ENCODE data around the gene ZNF254.

The ZNF254 gene

DNA sequence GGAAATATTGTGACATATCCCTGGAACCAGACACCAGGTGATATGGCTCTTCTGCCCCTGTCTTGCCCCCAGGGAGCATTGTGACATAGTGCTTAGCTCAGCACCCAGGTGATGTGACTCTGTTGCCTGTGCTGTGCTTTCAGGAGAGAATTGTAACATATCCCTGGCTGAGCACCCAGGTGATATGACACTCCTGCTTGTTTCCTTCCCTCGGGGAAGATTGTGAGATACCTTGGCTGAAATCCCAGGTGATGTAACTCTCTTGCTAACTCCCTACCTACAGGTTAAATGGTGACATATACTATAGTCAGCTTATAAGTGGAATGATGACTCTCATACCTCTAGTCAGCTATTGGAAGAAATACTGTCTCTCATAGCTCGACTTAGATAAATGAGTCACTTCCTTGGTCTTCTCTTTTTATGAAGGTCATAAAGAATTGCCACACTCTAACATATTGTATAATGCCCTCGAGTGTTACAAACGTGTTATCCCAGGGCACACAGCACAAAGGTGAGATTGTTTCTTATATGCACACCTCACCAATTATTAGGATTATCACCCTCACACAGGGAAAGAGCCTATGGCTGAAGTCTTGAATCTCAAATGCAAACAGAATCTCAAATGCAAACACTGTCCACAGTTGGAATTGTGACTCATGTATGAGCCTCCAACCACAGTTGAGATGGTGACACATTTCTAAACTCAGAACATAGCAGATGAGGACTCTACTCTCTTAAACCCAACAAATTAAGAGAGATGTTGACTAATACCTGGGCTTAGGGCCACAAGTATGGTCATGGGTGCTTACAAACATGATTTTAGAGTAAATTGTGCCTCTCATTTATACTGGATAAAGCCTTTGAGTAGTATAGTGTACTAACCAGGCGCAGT is 32.7 kb upstream of the ZNF254 start:
- Histone ChIP-seq H3K4me3 (no peak overlapping the region), H3K27ac (no peak overlapping the region), H3K9ac (ENCODE audit: insufficient read length) (no peak overlapping the region), H3K9me3 (ENCODE audit: low read depth, low read length) (no peaks in the 10 kb centered on the region), H3K36me3 (ENCODE audit: insufficient read depth, low read length) (peaks cover 60% of the 10 kb centered on the region)
- no peak for DNase-seq (ENCODE audit: low read depth, low spot score)
- TF ChIP-seq POLR2AphosphoS5 (IDR thresholded peaks at IDR 0.05; ENCODE audit: borderline replicate concordance, low read depth, low read length) (no peak), FOXP2 (optimal IDR thresholded peaks at IDR 0.05; ENCODE audit: control extremely low read depth, extremely low read length, insufficient read depth) (no peak), EZH2 (IDR thresholded peaks at IDR 0.05) (no peak)

DNA sequence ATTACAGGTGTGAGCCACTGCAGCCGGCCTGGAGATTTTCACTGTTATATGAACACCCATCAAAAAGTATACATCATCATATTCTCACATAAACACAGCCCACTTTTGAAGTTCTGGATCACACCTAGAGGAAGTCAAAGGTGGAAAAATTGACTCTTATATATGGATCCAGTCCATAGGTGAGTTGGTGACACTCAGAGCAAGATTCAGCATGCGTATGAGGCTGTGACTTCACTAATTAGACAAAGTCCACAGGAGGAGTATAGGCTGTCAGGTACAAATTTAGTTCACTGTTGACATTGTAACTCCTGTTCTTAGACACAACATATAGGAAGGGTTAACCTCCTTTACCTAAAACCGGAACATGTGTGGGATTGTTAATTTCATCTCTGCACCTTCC is 31.4 kb upstream of the ZNF254 start:
- H3K27ac ChIP-seq = no peak overlapping the region
- H3K36me3 ChIP-seq (ENCODE audit: insufficient read depth, low read length) = peaks cover 59% of the 10 kb centered on the region
- no peaks in the 10 kb centered on the region for H3K9me3 ChIP-seq (ENCODE audit: low read depth, low read length)
- no peak for DNase-seq (ENCODE audit: low read depth, low spot score)
- H3K4me3 ChIP-seq = no peak overlapping the region
- TF ChIP-seq FOXP2 (optimal IDR thresholded peaks at IDR 0.05; ENCODE audit: control extremely low read depth, extremely low read length, insufficient read depth) = no peak
- no peak for TF ChIP-seq EZH2 (IDR thresholded peaks at IDR 0.05)
- TF ChIP-seq POLR2AphosphoS5 (IDR thresholded peaks at IDR 0.05; ENCODE audit: borderline replicate concordance, low read depth, low read length) = no peak
- no peak overlapping the region for H3K9ac ChIP-seq (ENCODE audit: insufficient read length)

DNA sequence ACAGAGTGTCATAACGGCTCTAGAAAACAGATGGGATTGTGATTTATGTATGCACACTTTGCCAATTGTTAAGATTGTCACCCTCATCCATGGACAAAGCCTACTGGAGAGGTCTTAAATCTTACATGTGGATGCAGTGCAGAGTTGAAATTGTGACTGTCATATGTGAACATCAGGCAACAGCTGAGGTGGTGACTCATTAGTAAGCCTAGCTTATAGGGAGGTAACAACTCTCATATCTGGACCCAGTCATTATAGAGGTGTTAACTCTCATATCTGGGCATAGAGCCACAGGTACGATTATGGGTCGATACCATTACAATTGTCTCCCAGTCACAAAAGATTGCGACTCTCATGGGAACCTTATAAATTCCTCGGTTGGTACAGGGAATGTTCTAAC is 29.8 kb upstream of the ZNF254 start:
- no peak for TF ChIP-seq POLR2AphosphoS5 (IDR thresholded peaks at IDR 0.05; ENCODE audit: borderline replicate concordance, low read depth, low read length)
- no peak for TF ChIP-seq FOXP2 (optimal IDR thresholded peaks at IDR 0.05; ENCODE audit: control extremely low read depth, extremely low read length, insufficient read depth)
- no peak for TF ChIP-seq EZH2 (IDR thresholded peaks at IDR 0.05)
- peaks cover 49% of the 10 kb centered on the region for H3K36me3 ChIP-seq (ENCODE audit: insufficient read depth, low read length)
- no peak overlapping the region for H3K4me3 ChIP-seq
- no peak for DNase-seq (ENCODE audit: low read depth, low spot score)
- H3K27ac ChIP-seq = no peak overlapping the region
- no peaks in the 10 kb centered on the region for H3K9me3 ChIP-seq (ENCODE audit: low read depth, low read length)
- H3K9ac ChIP-seq (ENCODE audit: insufficient read length) = no peak overlapping the region

DNA sequence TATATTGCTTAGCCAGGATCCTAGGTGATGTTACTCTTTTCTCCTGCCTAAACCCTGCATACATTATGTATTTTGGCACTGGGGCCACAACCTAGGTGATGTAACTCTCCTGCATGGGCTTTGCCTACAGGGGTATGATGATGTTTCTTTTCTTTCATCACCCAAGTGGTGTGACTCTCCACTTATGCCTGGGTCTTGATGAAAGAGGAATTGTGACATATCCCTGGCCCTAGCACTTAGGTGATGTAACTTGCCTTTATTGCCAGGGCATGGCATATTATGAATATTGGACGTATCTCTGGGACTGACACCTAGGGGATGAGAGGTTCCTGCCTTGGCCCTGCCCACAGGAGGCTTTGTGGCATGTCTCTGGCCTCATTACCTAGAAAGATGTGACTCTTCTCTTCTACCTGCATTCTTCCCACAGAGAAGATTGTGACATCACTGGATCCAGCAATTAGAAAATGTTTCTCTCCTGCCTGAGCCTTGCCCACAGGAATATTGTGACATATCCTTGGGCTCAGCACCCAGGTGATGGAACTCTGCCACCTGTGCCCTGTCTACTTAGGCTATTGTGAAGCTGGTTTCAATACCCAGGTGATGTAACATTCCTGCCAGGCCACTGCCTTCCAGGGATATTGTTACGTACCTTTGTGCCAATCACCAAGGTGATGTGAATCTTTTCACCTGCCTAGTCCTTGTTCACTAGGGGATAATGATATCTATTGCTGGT is 27.3 kb upstream of the ZNF254 start:
- Histone ChIP-seq H3K9me3 (ENCODE audit: low read depth, low read length) (no peaks in the 10 kb centered on the region), H3K9ac (ENCODE audit: insufficient read length) (no peak overlapping the region), H3K4me3 (no peak overlapping the region), H3K36me3 (ENCODE audit: insufficient read depth, low read length) (peaks cover 31% of the 10 kb centered on the region; the same call in 1 of the 2 replicates), H3K27ac (no peak overlapping the region)
- no peak for TF ChIP-seq POLR2AphosphoS5 (IDR thresholded peaks at IDR 0.05; ENCODE audit: borderline replicate concordance, low read depth, low read length)
- TF ChIP-seq EZH2 (IDR thresholded peaks at IDR 0.05) = no peak
- TF ChIP-seq FOXP2 (optimal IDR thresholded peaks at IDR 0.05; ENCODE audit: control extremely low read depth, extremely low read length, insufficient read depth) = no peak
- DNase-seq (ENCODE audit: low read depth, low spot score) = no peak

DNA sequence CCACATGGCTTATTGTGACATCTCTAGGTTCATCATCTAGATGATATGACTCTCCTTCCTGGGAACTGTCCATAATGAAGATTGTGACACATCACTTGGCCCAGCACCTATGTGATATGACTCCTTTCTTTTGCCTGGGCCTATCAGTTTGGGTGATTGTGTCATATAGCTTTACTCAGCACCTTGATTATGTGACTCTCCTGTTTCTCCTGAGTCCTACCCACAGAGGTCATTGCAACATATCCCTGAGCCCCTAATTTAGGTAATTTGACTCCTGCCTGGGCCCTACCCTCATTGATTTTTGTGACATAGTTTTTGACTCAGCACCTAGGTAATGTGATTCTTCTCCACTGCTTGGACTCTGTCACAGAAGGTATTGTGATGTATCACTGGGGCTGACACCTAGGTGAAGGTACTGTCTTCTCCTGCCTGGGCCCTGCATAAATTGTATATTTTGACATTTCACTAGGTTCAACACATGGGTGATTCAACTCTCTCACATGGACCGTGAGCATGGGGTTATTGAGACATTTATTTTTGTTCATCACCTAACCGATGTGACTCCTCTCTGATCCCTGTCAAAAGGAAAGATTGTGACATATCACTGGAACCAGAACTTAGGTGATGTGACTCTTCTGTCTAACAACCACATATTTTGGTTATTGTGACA is 26.2 kb upstream of the ZNF254 start:
- TF ChIP-seq EZH2 (IDR thresholded peaks at IDR 0.05) = no peak
- no peak for TF ChIP-seq FOXP2 (optimal IDR thresholded peaks at IDR 0.05; ENCODE audit: control extremely low read depth, extremely low read length, insufficient read depth)
- TF ChIP-seq POLR2AphosphoS5 (IDR thresholded peaks at IDR 0.05; ENCODE audit: borderline replicate concordance, low read depth, low read length) = no peak
- Histone ChIP-seq H3K27ac (no peak overlapping the region), H3K4me3 (no peak overlapping the region), H3K9ac (ENCODE audit: insufficient read length) (no peak overlapping the region), H3K36me3 (ENCODE audit: insufficient read depth, low read length) (peaks cover 32% of the 10 kb centered on the region; the same call in 1 of the 2 replicates), H3K9me3 (ENCODE audit: low read depth, low read length) (no peaks in the 10 kb centered on the region)
- no peak for DNase-seq (ENCODE audit: low read depth, low spot score)

DNA sequence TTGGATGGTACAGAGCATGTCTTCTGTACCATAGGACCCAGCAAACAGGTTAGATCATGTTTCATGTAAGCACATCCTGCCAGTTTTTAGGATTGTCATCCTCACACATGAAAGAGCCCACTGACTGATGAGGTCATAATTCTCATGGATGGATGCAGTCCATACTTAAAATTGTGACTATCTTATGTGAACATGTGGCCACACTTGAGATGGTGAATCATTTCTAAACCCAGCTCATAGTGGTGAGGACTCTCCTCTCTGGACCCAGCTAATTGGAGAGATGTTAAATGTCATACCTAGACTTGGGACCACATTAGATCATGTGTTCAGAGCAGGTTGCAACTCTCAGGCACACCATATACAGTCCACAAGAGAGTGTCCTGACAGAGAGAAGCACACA is 24.8 kb upstream of the ZNF254 start:
- Histone ChIP-seq H3K27ac (no peak overlapping the region), H3K9ac (ENCODE audit: insufficient read length) (no peak overlapping the region), H3K4me3 (no peak overlapping the region), H3K9me3 (ENCODE audit: low read depth, low read length) (no peaks in the 10 kb centered on the region), H3K36me3 (ENCODE audit: insufficient read depth, low read length) (peaks cover 38% of the 10 kb centered on the region; the same call in 1 of the 2 replicates)
- TF ChIP-seq FOXP2 (optimal IDR thresholded peaks at IDR 0.05; ENCODE audit: control extremely low read depth, extremely low read length, insufficient read depth) (no peak), EZH2 (IDR thresholded peaks at IDR 0.05) (no peak), POLR2AphosphoS5 (IDR thresholded peaks at IDR 0.05; ENCODE audit: borderline replicate concordance, low read depth, low read length) (0 out of 2 replicates have a peak, but pooled peaks have one; percentile 12)
- DNase-seq (ENCODE audit: low read depth, low spot score) = no peak

DNA sequence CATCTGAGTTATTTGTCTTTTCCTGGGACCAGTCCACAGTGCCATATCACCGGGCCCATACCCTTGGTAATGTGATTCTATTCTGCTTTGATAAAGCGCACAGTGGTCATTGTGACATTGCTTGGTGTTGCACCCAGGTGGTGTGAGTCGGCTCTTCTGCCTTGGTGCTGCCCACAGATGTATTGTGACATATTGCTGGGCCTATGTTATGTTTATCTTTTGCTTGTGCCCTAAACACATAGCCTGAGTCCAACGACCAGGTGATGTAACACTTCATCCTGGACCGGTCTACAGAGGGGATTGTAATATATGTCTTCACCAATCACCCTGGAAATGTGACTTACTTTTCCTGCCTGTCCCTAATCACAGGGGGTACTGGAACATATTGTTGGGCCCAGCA is 23.7 kb upstream of the ZNF254 start:
- H3K36me3 ChIP-seq (ENCODE audit: insufficient read depth, low read length) = peaks cover 41% of the 10 kb centered on the region; the same call in 1 of the 2 replicates
- no peak for DNase-seq (ENCODE audit: low read depth, low spot score)
- no peaks in the 10 kb centered on the region for H3K9me3 ChIP-seq (ENCODE audit: low read depth, low read length)
- no peak for TF ChIP-seq EZH2 (IDR thresholded peaks at IDR 0.05)
- no peak for TF ChIP-seq POLR2AphosphoS5 (IDR thresholded peaks at IDR 0.05; ENCODE audit: borderline replicate concordance, low read depth, low read length)
- no peak for TF ChIP-seq FOXP2 (optimal IDR thresholded peaks at IDR 0.05; ENCODE audit: control extremely low read depth, extremely low read length, insufficient read depth)
- no peak overlapping the region for H3K9ac ChIP-seq (ENCODE audit: insufficient read length)
- H3K4me3 ChIP-seq = no peak overlapping the region
- H3K27ac ChIP-seq = no peak overlapping the region

DNA sequence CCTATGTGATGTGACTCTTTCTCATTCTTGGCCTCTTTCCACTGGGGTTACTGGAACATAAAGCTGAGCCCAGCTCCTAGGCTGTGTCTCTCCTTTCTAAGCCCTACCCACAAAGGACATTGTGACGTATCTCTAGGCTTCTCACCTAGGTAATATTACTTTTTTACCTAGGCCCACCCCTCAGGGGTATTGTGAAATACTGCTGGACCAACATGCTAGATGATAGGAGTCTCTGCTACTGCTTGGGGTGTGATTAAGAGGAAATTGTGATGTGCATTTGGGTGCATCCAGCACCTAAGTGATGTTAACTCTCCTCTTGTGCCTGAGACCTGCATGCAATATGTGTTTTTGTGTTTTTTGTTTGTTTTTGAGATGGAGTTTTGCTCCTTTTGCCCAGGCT is 22.8 kb upstream of the ZNF254 start:
- Histone ChIP-seq H3K9ac (ENCODE audit: insufficient read length) (no peak overlapping the region), H3K27ac (no peak overlapping the region), H3K9me3 (ENCODE audit: low read depth, low read length) (no peaks in the 10 kb centered on the region), H3K4me3 (no peak overlapping the region), H3K36me3 (ENCODE audit: insufficient read depth, low read length) (peaks cover 37% of the 10 kb centered on the region; the same call in 1 of the 2 replicates)
- TF ChIP-seq FOXP2 (optimal IDR thresholded peaks at IDR 0.05; ENCODE audit: control extremely low read depth, extremely low read length, insufficient read depth) (no peak), EZH2 (IDR thresholded peaks at IDR 0.05) (no peak), POLR2AphosphoS5 (IDR thresholded peaks at IDR 0.05; ENCODE audit: borderline replicate concordance, low read depth, low read length) (no peak)
- no peak for DNase-seq (ENCODE audit: low read depth, low spot score)
